ENCODE results near the gene KLHL29.

KLHL29 gene

DNA sequence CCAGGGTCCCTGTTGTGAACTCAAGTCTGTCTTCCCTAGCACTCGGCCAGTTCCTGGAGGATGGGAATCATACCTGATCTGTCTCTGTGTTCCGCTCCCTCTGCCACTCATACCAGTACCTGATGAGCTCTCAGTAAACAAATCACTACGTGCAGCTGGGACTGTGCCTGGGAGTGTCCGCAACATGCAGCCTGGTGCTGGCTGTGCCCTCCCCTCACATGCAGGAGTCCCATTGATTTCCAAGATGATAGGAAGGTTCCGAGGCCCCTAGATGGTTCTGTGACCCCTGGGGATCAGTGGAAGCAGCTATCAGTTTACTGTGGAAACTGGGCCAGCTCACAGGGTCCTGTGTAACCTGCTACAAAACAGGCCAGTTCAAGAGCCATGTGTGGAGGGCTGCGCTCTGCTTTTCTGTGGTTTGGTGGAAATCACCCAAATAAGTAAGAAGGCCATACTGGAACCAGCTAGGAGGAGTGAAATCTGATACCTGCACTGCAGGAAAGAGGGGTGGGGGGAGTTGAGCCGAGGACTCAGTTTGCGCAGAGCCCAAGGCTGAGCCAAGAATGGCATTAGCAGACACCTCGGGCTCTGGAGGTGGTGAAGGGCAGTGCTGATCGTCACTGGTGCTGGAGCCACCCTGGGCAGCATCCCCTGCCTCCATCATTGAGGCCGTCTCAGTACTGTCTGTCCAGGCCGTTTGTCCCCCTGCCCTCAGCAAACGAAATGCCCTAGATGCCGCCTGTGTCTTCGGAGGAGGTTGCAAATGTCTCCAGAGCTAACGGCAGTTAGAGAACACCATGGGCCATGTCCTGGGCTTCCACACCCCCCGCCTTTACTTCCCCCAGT is 93.3 kb downstream of the KLHL29 start:
- DNase-seq = no peak

DNA sequence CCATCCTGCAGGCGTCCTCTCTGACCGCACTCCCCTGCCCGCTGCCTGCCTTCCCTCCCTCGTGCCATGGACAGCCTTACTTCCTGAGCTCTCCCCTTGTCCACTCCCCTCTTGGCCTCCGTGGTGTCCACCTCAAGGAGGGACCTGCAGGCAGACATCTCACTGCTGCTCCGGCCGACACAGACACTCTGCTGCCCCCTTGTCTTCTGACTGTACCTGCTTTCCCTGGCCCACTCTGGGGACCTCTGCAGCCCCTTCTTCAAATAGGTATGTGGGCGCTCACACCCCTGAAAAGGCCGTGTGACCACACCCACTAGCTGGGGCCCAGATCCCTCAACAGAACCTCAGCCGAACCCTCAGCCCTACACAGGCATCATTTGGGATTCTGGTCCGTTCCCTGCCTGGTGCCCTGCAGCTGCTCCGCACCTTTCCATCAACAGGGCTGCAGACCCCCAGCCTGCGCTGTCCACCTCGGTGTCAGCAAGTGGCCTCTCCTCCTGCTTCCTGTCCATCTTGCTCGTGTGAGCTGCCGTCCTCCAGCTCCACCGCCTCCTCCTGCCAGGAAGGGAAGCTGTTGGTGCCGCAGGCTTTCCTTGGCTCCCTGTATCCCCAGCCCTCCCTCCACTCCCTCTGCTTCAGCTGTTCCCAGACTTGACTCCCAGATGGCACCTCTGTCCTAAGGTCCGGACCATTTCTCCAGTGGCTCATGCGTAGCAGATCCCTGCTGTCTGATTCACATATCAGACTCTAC is 94.1 kb downstream of the KLHL29 start:
- DNase-seq = no peak

DNA sequence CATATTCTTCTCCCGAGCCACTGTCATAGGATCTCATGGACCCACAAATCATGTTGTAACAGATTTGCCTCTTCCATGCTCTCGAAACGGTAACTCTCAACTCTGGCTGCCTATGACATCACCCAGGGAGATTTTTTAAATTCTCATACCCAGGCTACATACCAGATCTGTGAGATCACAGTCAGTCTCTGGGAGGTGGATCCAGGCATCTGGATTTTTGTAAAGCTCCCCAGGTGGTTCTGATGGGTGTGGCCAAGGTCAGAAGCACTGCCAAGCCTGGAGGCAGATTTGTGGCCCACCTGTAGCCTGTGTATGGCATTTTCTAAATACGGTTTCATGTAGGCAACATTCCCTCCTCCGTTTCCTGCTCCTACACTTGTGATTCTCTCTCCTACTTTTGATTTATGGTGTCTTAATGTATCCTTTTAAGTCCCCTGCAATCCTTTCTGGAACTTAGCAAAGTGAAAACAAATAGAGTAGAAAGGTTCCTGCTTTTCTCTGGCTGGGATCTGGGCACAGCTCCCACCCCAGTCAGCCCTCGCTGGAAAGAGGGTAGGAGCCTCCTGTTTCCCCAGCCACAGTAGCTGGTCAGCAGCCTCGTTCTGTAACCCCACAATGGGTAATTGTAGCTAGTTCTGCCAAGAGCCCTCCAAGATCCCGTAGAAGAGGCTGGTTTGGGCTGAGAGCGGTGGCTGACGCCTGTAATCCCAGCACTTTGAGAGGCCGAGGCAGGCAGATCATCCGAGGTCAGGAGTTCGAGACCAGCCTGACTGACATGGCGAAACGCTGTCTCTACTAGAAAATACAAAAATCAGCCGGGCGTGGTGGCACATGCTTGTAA is 96.2 kb downstream of the KLHL29 start:
- no peak for DNase-seq

DNA sequence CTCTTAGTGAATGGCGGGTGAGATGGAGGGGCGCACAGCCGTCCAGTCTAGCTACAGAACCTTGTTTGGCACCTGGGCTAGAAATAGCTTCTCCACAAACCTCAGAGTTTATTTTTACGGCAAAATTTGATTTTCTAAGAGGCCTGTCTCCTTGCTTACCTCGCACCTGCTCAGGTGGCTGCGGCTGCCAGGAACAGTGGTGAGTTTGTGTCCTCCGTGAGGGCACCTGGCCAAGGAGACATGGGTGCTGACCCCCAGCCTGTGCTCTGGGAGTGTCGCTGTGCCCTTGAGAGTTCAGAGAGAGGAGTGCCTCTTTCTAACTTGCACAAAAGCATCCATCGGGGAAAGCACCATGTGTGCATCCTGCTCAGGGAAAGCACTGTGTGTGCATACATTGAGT is 97.2 kb downstream of the KLHL29 start:
- DNase-seq = no peak

DNA sequence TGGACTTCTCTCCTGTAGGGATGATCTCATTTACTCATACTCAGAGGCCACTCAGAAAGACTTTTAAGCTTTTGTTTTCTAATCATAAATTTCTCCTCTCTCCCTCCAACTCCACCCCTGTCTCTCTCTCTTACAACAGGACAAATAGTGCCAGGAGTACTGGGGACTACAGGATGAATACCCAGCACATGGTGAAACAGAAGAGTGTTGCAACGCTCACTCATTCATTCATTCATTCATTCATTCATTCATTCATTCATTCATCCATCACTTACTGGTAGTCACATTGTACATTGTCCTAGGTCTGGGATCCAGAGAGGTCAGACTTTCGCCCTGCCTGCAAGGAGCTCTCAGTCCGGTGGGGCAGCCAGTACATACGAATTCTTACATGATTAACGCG is 97.6 kb downstream of the KLHL29 start:
- no peak for DNase-seq

DNA sequence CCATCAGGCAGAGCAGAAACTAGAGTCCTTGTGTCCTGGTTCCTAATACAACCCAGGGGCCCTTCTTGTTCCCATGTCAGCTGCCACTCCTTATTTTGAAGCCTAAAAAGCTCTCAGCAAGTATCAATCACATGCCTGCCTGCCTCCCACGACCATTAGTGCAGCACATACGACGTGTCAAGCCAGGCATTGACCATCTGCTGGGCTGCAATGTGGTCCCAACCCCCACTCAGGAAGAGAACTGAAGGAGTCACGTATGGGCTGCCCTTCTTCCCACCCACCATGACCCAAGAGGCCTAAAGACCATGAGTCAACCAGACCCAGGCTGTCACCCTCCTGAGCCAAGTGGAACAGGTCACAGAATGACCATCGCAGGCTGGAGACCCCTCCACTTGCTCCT is 98.8 kb downstream of the KLHL29 start:
- no peak for DNase-seq

DNA sequence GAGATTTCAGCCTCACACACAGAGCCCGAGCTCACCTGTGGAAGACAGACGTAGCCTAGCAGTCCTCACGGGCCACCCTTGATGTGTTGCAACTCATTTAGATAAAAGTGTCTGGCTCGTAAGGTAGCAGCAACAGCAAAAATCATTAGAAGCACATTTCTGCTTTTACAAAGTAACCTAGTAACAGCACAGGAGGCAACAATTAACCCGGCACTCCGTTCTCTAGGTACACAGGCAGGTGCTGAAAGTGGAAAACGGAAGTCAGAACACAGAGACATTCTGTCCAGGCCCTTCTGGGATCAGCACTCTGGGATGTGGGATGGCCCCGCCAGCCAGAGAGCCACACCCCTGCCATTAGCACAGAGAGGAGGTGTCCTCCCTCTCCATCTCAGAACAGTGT is 99.3 kb downstream of the KLHL29 start:
- DNase-seq = no peak

DNA sequence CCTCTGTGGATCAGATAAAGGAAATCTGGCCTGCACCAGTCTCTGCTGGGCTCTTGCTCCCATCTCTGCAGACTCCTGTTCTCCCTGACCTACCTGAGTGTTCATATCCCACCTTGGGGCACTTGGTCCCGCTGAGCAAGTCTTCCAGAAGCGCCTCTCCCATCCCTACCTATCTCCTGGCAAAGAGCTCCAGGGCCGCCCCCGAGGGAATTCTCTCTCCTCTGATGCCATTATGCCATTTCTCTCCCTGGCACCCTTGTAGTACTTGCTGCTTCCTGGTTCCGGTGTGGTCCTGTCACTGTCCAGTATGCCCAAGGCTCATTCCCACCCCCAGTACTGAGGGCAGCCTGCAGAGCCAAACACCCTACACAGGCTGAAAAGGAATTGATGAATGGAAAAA is 99.8 kb downstream of the KLHL29 start:
- DNase-seq = no peak

DNA sequence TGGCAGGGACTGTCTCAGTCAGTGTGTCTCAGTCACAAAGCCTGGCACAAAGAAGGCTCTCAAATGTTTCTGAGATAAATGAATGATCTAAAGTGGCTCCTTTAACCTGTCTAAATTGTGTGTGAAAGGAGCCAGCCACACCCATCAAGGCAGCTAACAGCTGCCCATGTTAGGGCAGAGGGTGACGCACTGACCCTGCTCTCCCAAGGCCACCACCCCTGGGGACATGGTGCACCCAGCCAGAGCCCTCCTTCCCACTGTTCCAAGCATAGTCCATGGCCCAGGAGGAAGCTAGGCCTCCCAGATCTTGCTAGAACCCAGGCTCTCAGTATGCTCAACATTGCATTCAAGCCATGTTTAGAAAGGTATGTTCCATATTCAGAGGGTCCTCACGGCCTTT is 100.3 kb downstream of the KLHL29 start:
- DNase-seq = no peak

DNA sequence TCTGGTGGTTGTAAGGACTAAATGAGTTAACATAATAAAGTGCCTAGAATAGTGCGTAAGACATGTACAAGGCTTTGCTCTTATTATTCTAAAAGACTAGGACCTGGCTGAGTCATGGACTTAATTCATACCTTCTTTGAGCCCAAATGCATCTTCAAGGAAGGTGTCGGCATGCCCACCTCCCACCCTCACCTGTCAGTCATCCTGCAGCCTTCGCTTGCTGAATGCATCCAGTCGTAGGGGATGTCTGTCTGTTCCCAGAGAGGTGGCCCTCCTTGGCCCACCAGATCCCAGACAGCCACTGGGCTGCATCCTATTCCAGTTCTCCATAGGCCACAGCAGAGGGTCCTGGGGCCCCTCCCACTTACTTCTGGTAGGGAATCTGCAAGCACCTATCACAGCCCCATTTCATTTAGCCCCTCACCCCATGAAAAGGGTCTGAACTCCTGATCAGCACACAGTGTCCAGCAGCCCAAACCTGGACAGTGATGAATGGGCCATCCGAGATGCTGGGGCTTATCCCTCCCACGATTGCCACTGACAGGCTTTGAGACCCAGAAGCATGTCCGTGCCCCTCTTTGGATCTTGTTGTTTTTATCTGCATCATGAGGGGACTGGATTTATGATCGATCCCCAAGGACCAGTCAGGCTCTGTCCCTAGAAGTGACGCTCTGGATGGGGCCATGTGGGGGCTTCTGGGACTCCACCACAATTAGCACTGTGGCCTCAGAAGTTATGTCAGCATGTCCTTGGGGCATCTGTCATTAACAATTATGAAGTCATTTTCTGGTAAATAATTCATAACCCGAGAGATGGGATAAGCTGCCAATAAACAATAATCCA is 101.1 kb downstream of the KLHL29 start:
- no peak for DNase-seq

DNA sequence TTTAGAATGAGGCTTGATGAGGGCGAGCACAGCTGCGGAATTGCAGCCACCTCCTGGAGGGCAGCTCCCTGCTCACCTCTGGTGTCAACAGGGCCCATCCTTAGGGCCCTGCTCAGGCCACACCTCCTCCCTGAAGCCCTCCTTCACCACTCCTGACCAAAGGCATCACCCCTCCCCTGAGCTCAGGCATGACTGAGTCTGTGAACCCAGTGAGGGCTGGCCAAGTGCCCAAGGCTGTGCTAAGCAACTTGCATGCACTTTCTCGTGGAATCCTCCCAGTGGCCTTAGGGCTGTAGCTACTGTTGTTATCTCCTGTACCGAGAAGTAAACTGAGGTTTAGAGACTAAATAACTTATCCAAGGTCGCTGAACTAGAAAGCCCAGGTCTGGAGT is 101.7 kb downstream of the KLHL29 start:
- no peak for DNase-seq

DNA sequence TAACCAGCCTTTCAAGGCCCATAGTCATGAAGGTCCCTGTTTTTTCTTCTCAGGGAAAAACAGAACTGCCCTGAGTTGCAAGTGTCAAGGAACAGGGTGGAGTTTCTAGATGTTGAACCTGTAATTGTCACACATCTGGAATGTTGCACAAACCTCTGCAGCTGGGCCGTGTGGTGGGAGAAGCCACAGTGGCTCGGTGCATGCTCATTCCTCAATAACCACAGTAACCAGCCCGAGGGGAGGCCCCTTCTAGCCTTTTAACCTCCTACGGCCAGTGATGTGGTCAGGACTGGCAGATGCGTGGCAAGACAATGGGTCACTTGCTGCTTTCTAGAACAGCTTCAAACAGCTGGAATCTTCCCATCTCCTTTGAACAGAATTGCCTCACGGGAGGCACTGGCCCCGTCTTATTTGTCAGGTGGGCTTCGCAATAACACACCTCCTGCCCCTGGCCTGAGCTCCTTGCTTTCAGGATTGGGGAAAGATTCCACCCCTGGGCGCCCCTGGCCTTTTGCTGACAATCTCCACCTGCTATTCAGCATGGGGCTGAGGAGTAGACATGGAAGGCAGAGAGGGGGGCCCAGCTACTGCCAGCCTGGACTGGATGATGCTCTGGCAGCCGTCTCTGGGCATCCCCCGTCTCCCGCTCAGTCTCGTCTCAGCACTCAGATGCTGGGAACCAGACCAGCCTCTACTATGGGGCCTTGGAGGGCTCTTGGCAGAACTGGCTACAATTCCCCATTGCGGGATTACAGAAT is 102.9 kb downstream of the KLHL29 start:
- peak; percentile 32 to 37 for DNase-seq

DNA sequence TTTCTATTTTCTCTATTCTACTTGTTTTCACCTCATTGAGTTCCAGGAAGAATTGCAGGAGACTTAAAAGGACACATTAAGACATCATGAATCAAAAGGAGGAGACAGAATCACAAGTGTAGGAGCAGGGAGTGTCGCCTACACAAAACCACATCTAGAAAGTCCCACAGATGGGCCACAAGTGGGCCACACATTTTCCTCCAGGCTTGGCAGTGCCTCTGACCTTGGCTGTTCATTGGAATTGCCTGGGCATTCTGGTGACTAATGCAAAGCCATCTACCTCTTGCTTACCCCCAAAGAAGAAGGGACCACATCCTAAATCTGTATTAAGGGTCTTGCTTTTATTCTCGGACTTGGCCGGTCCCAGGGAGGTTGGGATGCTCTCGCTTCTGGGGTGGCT is 103.6 kb downstream of the KLHL29 start:
- peak; percentile 26 to 30 for DNase-seq

DNA sequence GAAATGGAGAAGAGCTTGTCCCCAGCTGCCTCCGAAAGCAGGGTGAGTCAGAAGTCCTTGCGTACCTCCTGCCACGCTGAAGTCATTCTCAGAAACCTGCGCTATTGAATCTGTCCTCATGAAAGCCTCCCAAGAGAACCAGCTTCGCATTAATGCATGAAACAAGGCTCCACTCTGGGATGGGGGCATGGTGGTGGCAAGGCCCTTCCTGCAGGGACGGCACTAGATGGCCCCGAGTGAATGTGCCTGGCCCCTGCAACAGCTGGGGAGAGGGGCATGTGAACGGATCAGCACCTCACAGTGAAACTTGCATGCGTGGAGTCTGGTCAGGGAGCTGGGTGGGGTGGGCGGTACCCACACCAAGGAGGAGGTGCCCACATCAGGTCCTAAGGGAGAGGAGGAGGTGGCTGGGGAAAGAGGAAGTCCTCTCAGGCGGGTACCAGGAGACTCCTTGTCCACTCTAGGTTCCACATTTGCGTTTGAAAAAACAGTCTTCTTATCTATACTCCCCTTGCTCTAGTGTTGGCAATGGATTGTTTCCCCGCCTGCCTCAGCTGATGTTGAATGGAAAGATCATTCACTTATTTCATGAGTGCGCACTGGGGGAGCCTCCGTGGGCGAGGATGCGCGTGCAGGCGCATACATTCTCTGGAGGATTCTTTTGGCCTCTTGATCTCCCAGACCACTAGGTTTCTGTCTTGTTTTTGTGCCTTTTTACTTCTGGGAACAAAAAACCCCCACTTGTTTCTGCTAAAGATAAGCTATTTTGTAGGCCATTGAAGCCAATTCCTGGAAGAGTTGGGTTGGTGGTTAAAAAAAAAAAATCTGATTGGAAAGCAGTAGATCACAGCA is 104.7 kb downstream of the KLHL29 start:
- DNase-seq = peak; percentile 51 to 56

DNA sequence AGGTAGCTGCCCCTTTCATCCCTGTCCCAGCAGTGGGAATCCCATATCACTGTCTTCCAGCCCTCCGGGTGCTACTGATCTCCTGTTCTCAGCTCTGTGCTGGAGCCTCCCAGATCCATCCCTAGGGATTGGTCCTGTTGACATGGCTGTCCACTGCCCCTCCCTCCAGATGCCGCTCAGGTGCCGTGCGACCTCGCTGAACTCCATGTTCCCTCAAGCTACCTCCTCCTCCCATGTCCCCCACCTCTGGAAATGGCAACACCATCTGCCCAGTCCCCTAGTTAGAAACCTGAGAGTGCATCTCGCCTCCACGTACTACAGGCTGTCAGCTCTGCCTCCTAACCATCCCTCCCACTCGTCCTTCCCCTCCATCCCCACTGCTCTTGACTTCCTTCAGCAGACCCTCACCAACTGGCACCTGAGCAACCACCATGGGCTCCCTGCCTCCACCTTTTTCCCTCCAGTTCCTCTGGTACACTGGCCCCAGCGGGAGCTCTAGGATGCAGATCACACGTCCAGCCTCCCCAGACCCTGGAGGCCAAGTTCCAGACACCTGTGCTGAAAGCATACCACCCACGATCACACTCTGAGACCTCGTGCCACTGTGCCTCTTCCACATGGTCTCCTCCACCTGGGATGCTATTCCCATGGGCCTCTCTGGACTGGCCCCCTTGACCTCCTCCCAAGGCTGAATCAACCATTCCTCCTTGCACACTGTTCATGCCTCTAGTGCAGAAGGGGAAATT is 106.8 kb downstream of the KLHL29 start:
- no peak for DNase-seq

DNA sequence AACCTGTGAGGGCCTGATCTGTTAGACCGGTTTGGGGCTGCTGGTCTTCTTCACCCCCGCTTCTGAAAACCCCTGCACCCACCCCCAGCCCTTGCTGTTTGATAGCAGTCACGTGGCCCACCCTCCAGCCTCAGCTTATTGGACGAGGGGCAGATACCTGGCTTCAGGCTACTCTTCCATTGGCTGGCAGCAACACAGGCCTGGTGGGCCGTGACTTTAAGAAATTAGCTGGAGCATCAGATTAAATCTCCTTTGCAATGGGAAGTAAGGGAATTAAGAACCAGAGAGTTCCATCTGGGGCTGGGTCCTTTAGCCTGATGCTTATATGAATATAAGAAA is 107.3 kb downstream of the KLHL29 start:
- DNase-seq = no peak

DNA sequence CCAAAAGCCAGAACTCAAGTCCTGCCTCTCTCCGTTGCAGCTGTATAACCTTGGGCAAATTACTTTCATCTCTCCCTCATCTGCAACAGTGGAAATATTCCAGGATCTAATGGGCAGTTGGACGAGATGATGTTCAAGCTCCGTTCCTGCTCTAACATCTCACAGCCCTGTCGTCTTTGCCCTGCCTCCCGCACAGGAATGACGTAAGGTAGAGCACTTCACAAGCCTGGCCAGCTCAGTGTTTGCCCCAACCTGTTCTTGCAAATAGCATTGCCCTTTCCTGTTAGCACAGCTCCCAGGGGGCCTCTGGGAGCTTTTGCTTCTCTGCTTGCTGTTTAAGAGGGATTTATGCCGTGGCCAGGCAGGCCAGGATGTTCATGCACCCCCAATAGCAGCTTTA is 107.9 kb downstream of the KLHL29 start:
- DNase-seq = no peak

DNA sequence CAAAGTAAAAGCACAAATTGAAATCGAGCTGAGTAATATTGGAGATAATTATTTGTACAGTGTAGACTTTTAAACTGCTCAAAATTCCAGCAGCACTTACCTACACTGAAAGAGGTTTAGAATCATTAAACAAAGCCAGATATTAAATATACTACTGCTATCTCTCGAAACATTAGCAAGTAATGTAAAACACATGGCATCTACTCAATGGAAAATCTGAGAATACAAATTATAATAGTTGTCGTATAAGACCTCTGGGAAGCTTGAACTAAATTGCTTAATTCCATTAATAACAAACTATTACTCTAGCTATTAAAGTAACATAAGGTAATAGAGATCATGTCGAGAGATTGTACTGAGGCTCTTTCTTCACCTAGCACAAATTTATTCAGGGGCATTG is 108.9 kb downstream of the KLHL29 start:
- DNase-seq = no peak

DNA sequence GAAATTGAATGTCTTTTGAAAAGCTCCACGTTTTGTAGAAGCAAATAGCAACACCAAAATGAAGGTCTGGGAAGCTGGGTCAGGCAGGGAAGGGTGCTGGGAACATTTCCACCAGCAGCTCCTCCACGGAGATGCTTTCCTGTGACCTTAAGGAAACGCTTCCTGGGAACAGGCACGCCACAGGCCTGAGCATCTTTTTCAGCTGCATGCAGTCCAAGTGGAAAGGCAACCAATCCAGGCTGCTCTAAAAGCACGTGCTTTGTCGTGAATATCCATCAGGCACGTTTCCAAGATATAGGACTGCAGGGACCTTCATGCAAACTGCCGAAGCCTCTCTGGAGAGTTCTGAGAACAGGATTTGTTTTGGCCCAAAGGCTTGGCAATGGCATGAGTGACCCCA is 109.3 kb downstream of the KLHL29 start:
- no peak for DNase-seq

DNA sequence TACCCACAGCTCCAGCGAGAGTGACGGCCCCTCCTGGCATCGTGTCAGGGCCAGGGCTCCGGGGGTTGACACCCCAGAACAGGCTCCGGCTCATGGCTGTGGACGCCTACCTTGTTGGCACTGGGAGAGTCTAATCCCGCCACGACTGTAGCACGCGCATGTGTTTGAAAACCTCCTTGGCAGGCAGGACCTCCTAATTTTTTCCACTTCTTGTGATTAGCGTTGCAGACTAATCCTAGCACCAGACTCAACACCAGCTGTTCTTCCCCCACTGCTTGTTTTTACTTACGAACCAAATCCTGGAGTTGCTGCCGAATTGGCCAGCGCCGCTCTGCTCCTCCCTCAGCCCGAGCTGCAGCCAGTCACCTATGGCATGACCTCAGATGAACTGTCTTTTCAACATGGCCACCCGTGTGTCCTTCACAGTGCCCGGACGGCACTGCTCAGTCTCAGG is 110.7 kb downstream of the KLHL29 start:
- no peak for DNase-seq
